AG09319 (cell line): ENCODE data around the gene VPS54.
"Not testable (repeated sequence)": the region's sequence is repeated elsewhere in the genome, so short reads cannot be mapped to it uniquely, and the experiment has no call there.

ENCODE experiments used
- DNase-seq: peaks from one replicate; pipeline ENCODE4 v3.0.0-alpha.2; 2010; ENCODE audit warnings: low read depth; ENCODE audit errors: extremely low read depth
- TF ChIP-seq, protein P1 (sequence below): IDR thresholded peaks from 2 replicates; pipeline ENCODE4 v1.5.1; 2011; ENCODE audit warnings: low read depth, mild to moderate bottlenecking, inconsistent platforms, low read length, moderate library complexity

Gene VPS54

DNA sequence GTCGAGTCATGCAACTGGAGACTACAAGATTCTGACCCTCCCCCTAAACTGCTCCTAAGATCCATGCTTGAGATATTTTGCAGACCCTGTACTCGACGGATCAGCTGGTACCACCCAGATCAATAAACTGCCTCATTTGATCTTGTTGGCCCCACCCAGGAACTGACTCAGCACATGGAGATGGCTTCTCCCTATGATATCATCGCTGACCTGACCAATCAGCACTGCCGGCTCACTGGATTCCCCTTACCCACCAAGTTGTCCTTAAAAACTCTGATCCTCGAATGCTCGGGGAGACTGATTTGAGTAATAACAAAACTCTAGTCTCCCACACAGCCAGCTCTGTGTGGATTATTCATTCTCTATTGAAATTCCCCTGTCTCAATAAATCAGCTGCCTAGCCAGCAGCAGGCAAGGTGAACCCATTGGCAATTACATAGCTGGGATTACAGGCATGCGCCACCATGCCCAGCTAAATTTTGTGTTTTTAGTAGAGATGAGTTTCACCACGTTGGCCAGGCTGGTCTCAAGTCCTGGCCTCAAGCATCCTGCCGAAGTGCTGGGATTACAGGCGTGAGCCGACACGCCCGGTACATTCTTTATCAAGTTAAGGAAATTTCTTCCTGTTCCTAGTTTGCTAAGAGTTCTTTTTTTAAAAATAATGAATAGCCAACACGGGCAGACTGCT is 43.6 kb downstream of the VPS54 start:
- TF ChIP-seq, protein P1, sequence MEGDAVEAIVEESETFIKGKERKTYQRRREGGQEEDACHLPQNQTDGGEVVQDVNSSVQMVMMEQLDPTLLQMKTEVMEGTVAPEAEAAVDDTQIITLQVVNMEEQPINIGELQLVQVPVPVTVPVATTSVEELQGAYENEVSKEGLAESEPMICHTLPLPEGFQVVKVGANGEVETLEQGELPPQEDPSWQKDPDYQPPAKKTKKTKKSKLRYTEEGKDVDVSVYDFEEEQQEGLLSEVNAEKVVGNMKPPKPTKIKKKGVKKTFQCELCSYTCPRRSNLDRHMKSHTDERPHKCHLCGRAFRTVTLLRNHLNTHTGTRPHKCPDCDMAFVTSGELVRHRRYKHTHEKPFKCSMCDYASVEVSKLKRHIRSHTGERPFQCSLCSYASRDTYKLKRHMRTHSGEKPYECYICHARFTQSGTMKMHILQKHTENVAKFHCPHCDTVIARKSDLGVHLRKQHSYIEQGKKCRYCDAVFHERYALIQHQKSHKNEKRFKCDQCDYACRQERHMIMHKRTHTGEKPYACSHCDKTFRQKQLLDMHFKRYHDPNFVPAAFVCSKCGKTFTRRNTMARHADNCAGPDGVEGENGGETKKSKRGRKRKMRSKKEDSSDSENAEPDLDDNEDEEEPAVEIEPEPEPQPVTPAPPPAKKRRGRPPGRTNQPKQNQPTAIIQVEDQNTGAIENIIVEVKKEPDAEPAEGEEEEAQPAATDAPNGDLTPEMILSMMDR, result no peak

DNA sequence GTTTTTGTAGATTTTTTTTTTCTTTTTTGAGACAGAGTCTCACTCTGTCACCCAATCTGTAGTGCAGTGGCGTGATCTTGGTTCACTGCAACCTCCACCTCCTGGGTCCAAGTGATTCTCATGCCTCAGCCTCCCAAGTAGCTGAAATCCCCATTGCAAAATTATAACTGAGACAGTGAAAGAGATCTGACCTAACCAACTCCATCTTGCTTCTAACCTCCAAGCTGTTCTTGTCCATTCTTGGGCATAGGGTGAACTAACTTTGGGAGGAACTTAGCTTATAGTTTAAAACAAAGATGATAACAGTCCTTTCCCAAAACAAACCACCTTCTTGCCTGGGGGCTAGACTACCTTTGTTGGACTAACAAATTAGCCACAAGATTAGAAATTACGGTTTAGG is 44.2 kb downstream of the VPS54 start:
- not testable (repeated sequence) for DNase-seq

More for the DNA sequence above, 43.6 kb downstream of the VPS54 start:
- no peak for DNase-seq

DNA sequence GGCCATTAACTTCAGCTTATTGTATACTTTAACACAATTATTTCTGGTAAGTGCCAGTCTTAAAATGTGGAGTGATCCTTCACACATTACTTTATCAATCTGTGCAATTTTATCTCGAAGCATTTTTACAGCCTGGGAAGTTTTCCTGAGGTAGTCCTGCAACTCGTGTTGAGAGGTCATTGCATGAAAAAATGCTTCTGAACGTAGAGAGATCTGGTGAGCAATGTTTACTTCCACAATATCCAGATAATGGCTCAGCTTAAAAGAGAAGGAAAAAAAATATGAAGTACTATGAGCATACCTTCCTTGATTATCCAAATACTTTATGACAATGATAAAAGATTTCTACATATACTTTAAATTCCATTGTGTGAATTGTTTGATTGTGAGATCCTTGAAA is 57.0 kb downstream of the VPS54 start:
- TF ChIP-seq, protein P1, result no peak
- DNase-seq, result no peak

DNA sequence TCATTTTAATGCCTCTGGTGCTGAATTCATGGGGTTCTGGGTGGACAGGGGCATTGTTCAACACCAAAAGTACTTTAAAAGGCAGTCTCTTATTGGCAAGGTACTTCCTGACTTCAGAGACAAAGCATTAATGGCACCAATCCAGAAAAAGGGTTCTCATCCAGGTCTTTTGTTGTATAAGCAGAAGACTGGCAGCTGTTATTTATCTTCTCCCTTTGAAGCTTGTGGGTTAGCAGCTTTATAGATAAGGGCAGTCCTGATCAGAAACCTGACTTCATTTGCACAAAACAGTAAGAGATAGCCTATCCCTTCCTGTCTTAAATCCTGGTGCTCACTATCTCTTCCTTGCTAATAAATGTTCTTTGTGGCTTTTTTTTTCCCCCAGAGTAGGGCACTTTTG is 68.8 kb downstream of the VPS54 start:
- TF ChIP-seq, protein P1, result no peak
- DNase-seq, result no peak

DNA sequence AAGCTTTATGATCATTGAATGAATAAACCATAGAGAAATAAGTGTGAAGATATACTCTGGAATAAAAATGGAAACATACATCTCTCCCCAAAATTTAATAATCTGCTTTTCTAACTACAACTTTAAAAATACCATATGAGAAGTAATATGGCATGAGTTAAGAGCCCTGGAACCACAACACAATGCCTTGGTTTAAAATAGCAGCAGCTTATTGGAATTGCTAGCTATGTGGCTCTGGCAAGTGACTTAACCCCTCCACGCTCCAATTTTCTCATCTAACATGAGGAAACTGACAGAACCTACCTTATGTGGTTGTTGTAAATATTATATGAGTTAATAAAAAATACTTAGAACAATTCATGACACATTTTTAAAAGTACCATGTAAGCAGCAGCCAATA is 76.4 kb downstream of the VPS54 start:
- TF ChIP-seq, protein P1, result no peak
- no peak for DNase-seq

DNA sequence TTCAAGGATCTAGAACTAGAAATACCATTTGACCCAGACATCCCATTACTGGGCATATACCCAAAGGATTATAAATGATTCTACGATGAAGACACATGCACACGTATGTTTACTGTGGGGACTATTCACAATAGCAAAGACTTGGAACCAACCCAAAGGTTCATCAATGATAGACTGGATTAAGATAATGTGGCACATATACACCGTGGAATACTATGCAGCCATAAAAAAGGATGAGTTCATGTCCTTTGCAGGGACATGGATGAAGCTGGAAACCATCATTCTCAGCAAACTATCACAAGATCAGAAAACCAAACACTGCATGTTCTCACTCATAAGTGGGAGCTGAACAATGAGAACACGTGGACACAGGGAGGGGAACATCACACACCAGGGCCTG is 87.1 kb downstream of the VPS54 start:
- not testable (repeated sequence) for DNase-seq

DNA sequence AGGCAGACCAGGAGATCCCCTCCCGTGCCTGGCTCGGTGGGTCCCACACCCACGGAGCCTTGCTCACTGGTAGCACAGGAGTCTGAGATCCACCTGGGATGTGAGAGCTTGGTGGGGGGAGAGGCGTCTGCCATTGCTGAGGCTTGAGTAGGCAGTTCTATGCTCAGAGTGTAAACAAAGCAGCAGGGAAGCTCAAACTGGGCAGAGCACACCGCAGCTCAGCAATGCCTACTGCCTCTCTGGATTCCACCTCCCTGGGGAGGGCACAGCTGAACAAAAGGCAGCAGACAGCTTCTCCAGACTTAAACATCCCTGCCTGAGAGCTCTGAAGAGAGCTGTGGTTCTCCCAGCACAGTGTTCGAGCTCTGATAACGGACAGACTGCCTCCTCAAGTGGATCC is 92.4 kb downstream of the VPS54 start:
- DNase-seq, result no peak

DNA sequence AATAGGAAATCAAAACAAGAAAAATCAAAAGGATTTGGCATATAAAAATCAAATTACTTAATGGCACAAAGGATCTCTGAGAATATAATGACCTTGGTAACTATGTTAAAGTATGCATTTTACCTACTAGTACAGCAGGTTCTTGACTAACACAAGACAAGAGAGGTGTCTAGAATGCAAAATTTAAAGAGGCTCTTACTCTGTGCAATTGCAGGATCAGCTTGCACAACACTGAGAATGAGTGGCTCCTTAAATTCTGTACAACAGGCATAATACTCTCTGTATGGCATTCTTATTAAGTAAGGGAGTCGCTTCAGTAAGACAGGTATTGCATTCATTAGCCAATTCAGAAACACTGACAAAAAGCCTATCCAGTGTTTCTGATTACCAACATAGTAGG is 104.9 kb downstream of the VPS54 start:
- DNase-seq, result no peak
- TF ChIP-seq, protein P1, result no peak

More for the DNA sequence above, 92.4 kb downstream of the VPS54 start:
- TF ChIP-seq, protein P1, result no peak

DNA sequence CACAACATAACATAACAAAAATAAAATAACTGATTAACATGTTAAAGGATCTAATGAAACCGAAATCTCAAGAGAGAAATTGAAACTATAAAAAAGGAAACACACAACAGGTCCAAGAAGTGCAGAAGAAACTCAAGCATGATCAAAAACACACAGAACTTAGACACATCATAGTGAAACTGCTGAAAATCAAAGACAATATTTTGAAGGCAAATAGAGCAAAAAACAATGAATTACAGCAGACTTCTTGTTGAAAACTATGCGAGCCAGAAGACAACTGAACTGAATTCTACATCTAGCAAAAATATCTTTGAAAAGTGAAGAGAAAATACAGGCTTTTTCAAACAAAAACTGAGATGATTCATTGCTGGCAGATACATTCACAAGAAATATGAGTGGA is 116.2 kb downstream of the VPS54 start:
- DNase-seq, result no peak
- TF ChIP-seq, protein P1, result no peak
